Lower leg skin (tissue), 4 donors: ENCODE data around the gene ZPLD1. TPM values are rescaled to one million over a fixed set of nuclear protein-coding genes. Genes with fewer than 3 reads are reported as not detected.

Experiments
- DNase-seq, 2 donors: peaks; one replicate each; pipeline ENCODE4 v3.0.0-alpha.2; 2019; ENCODE audit warnings: low spot score in 2 of 2
- H3K4me3 ChIP-seq: fragments of 200-600 bp; sonication (generic); 2 replicates; pipeline ENCODE4 v1.5.1; 2017; ENCODE audit warnings: mild to moderate bottlenecking, low read depth; ENCODE audit not compliant: poor library complexity, severe bottlenecking
- POLR2A ChIP-seq, 2 donors: fragments of 450-650 bp; IDR thresholded peaks; one replicate each; pipeline ENCODE4 v1.6.1; 2016 to 2017; ENCODE audit warnings: antibody characterized with exemption in 2 of 2, mild to moderate bottlenecking in 1 of 2, moderate library complexity in 1 of 2
- WGBS, 2 donors: methylation state at CpG; one replicate each; pipeline ENCODE4 v1.1.5; 2018; 5-methylcytosine and 5-hydroxymethylcytosine counted together
- intact Hi-C: fragments of 100-400 bp; cut with DNase I; formaldehyde crosslinking; loops from one replicate; pipeline ENCODE4 v1.15.0; 2023; ENCODE audit warnings: low total_unique reads
- total RNA-seq, 4 donors: library from RNA; depleted of rRNA; stranded (reverse); fragments of >200 nt; gene quantifications; one replicate each; pipeline ENCODE4 v1.1.0, GENCODE V29; 2016
- TF ChIP-seq, protein P1 (sequence below), 3 donors: fragments of 450-650 bp; IDR thresholded peaks; one replicate each; pipeline ENCODE4 v1.5.1; 2016; ENCODE audit warnings: antibody characterized with exemption in 3 of 3, mild to moderate bottlenecking in 3 of 3, moderate library complexity in 2 of 3

The ZPLD1 gene
- total RNA-seq, 4 donors from 2014 or later: 0.16 to 1.3 TPM; not detected in 2

DNA sequence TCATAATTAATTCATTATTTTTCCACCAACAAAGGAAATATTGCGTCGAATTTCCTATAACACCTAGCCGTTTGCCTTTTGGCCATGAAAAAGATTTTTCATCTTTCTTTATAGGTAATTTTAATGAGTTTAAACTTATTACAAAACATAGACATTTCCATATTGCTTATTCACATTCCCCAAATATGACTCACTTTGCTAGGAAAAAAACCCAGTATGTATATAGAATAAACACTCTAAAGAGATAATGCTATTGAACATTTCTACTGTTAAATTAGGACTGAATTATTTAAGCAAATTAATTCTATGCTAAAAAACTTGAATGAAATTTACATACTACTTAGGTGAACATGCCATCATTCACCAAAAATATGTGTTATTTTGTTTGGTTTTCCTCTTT is 16.2 kb downstream of the ZPLD1 start:
- WGBS, 2 donors: 61 to 84% methylated on average over 3 of the region's 3 CpGs
- intact Hi-C loops: no loop called here
- TF ChIP-seq, protein P1, sequence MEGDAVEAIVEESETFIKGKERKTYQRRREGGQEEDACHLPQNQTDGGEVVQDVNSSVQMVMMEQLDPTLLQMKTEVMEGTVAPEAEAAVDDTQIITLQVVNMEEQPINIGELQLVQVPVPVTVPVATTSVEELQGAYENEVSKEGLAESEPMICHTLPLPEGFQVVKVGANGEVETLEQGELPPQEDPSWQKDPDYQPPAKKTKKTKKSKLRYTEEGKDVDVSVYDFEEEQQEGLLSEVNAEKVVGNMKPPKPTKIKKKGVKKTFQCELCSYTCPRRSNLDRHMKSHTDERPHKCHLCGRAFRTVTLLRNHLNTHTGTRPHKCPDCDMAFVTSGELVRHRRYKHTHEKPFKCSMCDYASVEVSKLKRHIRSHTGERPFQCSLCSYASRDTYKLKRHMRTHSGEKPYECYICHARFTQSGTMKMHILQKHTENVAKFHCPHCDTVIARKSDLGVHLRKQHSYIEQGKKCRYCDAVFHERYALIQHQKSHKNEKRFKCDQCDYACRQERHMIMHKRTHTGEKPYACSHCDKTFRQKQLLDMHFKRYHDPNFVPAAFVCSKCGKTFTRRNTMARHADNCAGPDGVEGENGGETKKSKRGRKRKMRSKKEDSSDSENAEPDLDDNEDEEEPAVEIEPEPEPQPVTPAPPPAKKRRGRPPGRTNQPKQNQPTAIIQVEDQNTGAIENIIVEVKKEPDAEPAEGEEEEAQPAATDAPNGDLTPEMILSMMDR (IDR thresholded peaks at IDR 0.05): no peak
- TF ChIP-seq POLR2A (IDR thresholded peaks at IDR 0.05): no peak
- H3K4me3 ChIP-seq: no peak overlapping the region
- DNase-seq: no peak

DNA sequence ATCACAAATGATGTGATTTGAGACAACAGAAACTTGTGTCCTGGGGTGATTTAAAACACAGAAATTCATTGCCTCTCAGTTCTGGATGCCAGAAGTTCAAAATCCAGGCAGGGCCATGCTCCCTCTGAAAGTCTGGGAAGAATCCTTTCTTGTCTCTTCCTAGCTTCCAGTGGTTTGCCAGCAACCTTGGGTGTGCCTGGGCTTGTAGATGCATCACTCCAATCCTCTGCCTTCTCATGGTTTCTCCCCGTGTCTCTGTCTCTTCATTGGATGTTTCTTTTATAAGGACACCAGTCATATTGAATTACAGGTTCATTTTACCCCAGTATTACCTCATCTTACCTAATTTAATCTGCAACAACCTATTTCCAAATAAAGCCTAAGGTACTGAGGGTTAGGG is 16.7 kb downstream of the ZPLD1 start:
- DNase-seq: no peak
- intact Hi-C loops: no loop called here
- no peak overlapping the region for H3K4me3 ChIP-seq
- 61 to 72% methylated on average over 1 of the region's 1 CpG for WGBS, 2 donors
- no peak for TF ChIP-seq POLR2A (IDR thresholded peaks at IDR 0.05)
- TF ChIP-seq, protein P1 (IDR thresholded peaks at IDR 0.05): no peak

DNA sequence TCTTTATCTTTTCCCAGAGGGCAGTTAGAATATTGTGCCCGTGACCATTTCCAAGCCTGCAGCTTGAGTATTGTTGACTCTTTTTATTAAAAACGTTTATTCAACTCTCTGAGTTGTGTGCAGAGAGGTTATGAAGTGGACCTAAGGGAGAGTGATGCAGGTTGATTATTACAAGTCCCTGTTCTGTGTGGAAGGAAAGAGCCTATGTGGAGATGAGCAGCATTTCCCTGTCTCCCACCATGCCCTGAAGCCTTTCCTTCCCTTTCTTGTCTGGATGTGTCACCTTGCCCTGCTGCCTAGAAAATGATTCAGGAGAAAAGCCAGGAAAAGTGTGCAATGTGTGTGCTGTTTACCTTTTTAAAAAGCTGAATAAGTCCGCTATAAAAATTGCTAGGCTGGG is 19.4 kb downstream of the ZPLD1 start:
- DNase-seq: no peak
- intact Hi-C loops: no loop called here
- no peak for TF ChIP-seq POLR2A (IDR thresholded peaks at IDR 0.05)
- TF ChIP-seq, protein P1 (IDR thresholded peaks at IDR 0.05): no peak
- 58 to 59% methylated on average over 3 of the region's 3 CpGs for WGBS, 2 donors
- no peak overlapping the region for H3K4me3 ChIP-seq

DNA sequence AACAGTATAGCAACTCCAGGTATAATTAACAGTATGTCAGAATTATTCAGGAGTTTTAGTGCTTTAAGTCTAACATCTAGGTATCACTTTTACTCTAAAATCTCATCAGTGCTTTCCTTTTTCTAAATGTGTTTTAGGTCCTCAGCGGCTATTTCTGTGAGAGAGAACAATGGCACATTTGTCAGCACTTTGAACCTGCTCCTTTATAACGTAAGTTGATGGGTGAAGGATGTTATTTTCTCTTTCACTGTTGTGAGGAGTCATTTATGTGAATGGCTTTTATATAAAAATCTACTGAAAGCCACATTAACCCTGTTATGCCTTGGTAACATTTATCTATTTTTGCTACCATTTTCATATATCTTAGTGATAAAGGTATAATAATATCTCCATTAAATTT is 22.8 kb downstream of the ZPLD1 start:
- TF ChIP-seq POLR2A (IDR thresholded peaks at IDR 0.05): no peak
- TF ChIP-seq, protein P1 (IDR thresholded peaks at IDR 0.05): no peak
- no peak overlapping the region for H3K4me3 ChIP-seq
- intact Hi-C loops: no loop called here
- WGBS, 2 donors: 76% methylated on average over 2 of the region's 2 CpGs
- DNase-seq: no peak

DNA sequence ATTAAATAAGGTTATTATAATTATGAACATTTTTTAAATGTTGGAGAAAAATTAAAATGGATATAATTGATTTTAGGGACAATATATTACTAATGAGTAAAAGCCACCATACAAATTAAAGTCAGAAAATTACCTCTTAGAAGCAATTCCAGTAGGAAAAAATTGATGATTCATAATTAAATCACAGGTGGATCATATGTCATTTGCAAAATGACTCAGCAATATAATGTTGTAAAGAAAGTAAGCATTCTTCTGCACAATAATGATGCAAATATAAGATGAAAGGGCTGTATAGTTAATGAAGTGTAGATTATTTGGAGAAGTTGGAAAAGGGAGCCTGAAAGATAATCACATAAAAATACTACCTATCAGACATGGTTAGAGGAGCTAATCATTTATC is 25.8 kb downstream of the ZPLD1 start:
- TF ChIP-seq, protein P1 (IDR thresholded peaks at IDR 0.05): no peak
- TF ChIP-seq POLR2A (IDR thresholded peaks at IDR 0.05): no peak
- intact Hi-C loops: no loop called here
- no peak for DNase-seq
- H3K4me3 ChIP-seq: no peak overlapping the region

DNA sequence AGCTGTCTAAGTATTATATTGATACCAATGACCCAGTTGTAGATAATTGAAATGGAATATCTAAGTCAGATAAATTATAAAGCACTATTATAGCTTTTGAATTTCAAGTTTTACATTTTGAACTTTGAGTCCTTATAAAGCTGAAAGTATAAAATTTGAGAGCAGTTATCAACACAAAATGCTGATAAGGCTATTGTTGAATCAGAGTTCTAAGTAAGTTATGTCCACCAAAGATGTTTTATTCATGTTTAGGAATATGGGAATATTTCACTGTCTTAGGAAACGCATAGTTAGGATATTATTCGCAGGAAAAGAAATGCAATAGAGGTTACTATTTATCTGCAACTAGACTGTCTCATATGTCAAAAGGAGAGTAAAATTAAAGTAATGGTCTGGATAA is 29.4 kb downstream of the ZPLD1 start:
- WGBS, 2 donors: 92 to 94% methylated on average over 2 of the region's 2 CpGs
- TF ChIP-seq, protein P1 (IDR thresholded peaks at IDR 0.05): no peak
- TF ChIP-seq POLR2A (IDR thresholded peaks at IDR 0.05): no peak
- intact Hi-C loops: no loop called here
- DNase-seq: no peak
- no peak overlapping the region for H3K4me3 ChIP-seq
